ENCODE results near the gene EEF1A2.

The EEF1A2 gene

GRCh38 chr20:63497946-63498935 is 642 bp downstream of the EEF1A2 start:
- no peak for TF ChIP-seq CTCF (conservative IDR thresholded peaks at IDR 0.05; ENCODE audit: low read depth, low read length)
- H3K4me2 ChIP-seq = no peak overlapping the region
- H3K27ac ChIP-seq = no peak overlapping the region
- H4K20me1 ChIP-seq (ENCODE audit: insufficient read depth) = no peaks in the 10 kb centered on the region
- H3K79me2 ChIP-seq (ENCODE audit: insufficient read depth, low read depth) = no peaks in the 10 kb centered on the region
- no peak overlapping the region for H2AFZ ChIP-seq (ENCODE audit: low read depth)
- H3K27me3 ChIP-seq (ENCODE audit: insufficient read depth, low read depth) = peaks cover 80% of the 10 kb centered on the region
- H3K4me3 ChIP-seq (IDR thresholded peaks at IDR 0.05; ENCODE audit: insufficient read depth, low read depth, low read length) = no peak overlapping the region
- H3K9ac ChIP-seq = no peak overlapping the region
- H3K36me3 ChIP-seq (ENCODE audit: insufficient read depth) = no peaks in the 10 kb centered on the region
- peaks cover 3% of the 10 kb centered on the region for H3K4me1 ChIP-seq (ENCODE audit: low read depth, poor library complexity, severe bottlenecking)

DNA sequence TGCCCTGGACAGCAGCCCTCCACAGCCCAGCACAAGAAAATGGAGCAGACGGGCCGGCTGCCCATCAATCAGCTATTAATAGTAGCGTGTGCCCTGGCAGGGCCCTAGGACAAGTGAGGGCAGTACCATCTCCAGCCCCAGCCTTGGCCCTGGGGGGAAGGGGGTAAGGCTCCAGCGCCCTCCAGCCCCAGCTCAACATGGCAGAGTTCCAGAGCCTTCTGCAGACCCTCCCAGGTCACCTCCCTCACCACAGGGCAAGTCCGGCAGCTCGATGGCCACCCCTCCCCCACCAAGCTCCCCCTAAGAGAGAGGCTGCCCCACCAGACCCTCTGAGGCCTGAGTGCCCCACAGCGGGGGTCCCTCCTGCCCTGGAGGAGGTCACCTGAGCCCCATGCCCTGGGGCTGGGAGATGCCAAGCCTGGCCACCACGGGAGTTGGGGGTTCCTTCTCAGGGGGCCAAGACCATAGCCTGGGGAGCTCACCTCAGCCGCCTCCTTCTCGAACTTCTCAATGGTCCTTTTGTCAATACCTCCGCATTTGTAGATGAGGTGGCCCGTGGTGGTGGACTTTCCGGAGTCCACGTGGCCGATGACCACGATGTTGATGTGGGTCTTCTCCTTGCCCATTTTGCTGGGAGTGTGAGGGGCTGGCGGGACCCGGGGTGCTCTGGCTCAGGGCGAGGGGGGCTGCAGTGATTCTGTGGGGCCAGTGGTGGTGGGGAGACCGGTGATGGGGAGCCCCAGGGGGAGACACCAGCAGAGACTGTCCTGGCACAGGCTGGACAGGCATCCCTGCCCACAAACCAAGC is 1.5 kb downstream of the EEF1A2 start:
- Histone ChIP-seq H4K20me1 (ENCODE audit: insufficient read depth) (no peaks in the 10 kb centered on the region), H3K36me3 (ENCODE audit: insufficient read depth) (no peaks in the 10 kb centered on the region), H3K4me1 (ENCODE audit: low read depth, poor library complexity, severe bottlenecking) (peaks cover 3% of the 10 kb centered on the region), H2AFZ (ENCODE audit: low read depth) (no peak overlapping the region), H3K4me3 (IDR thresholded peaks at IDR 0.05; ENCODE audit: insufficient read depth, low read depth, low read length) (no peak overlapping the region), H3K4me2 (no peak overlapping the region), H3K27ac (no peak overlapping the region), H3K79me2 (ENCODE audit: insufficient read depth, low read depth) (no peaks in the 10 kb centered on the region), H3K9ac (no peak overlapping the region), H3K27me3 (ENCODE audit: insufficient read depth, low read depth) (peaks cover 73% of the 10 kb centered on the region)
- TF ChIP-seq CTCF (conservative IDR thresholded peaks at IDR 0.05; ENCODE audit: low read depth, low read length) = no peak

DNA sequence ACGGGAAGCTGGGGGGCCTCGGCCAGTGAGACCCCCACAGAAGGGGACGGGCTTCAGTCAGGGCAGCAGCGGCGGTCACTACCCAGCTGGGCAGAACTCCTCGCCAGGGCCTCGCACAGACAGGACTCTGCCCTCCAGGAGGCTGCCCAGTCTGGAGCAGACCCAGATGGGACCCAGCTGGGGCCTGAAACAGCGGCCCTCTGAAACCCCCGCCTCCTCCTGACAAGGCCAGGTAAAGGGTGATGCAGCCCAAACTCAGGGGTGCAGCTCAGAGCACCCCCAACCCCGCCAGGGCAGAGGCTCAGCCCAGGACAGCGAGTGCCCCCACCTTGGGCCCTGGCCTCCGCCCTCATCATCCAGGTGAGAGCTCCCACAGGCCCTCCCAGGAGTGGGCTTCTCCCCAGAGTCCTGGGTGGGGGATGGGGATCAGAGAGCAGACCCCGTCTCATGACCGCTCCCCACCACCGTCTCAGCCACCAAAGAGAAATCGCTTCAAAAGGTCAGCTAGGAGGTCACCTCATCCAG is 2.2 kb downstream of the EEF1A2 start:
- H3K4me1 ChIP-seq (ENCODE audit: low read depth, poor library complexity, severe bottlenecking) = no peaks in the 10 kb centered on the region
- H2AFZ ChIP-seq (ENCODE audit: low read depth) = no peak overlapping the region
- H3K4me2 ChIP-seq = peak overlapping the region; percentile 34; the same call in 1 of the 2 replicates
- H3K27ac ChIP-seq = no peak overlapping the region
- H3K79me2 ChIP-seq (ENCODE audit: insufficient read depth, low read depth) = no peaks in the 10 kb centered on the region
- H3K4me3 ChIP-seq (IDR thresholded peaks at IDR 0.05; ENCODE audit: insufficient read depth, low read depth, low read length) = no peak overlapping the region
- TF ChIP-seq CTCF (conservative IDR thresholded peaks at IDR 0.05; ENCODE audit: low read depth, low read length) = no peak
- H4K20me1 ChIP-seq (ENCODE audit: insufficient read depth) = no peaks in the 10 kb centered on the region
- peaks cover 69% of the 10 kb centered on the region for H3K27me3 ChIP-seq (ENCODE audit: insufficient read depth, low read depth)
- no peaks in the 10 kb centered on the region for H3K36me3 ChIP-seq (ENCODE audit: insufficient read depth)
- no peak overlapping the region for H3K9ac ChIP-seq

- Histone ChIP-seq H2AFZ (ENCODE audit: low read depth) (no peak overlapping the region), H3K4me1 (ENCODE audit: low read depth, poor library complexity, severe bottlenecking) (no peaks in the 10 kb centered on the region), H3K4me2 (peak overlapping the region; percentile 34; the same call in 1 of the 2 replicates), H3K27me3 (ENCODE audit: insufficient read depth, low read depth) (peaks cover 67% of the 10 kb centered on the region), H3K79me2 (ENCODE audit: insufficient read depth, low read depth) (no peaks in the 10 kb centered on the region), H3K27ac (no peak overlapping the region), H3K36me3 (ENCODE audit: insufficient read depth) (no peaks in the 10 kb centered on the region), H4K20me1 (ENCODE audit: insufficient read depth) (no peaks in the 10 kb centered on the region), H3K9ac (no peak overlapping the region), H3K4me3 (IDR thresholded peaks at IDR 0.05; ENCODE audit: insufficient read depth, low read depth, low read length) (no peak overlapping the region)
- TF ChIP-seq CTCF (conservative IDR thresholded peaks at IDR 0.05; ENCODE audit: low read depth, low read length) = peak; percentile 94
These were observed 2.9 kb downstream of the EEF1A2 start for GRCh38 chr20:63495741-63496595.

All from KMS-11 (cell line).